ENCODE data around the gene KIAA2012.
"Not testable (repeated sequence)": the region's sequence is repeated elsewhere in the genome, so short reads cannot be mapped to it uniquely, and the experiment has no call there.

Gene KIAA2012

DNA sequence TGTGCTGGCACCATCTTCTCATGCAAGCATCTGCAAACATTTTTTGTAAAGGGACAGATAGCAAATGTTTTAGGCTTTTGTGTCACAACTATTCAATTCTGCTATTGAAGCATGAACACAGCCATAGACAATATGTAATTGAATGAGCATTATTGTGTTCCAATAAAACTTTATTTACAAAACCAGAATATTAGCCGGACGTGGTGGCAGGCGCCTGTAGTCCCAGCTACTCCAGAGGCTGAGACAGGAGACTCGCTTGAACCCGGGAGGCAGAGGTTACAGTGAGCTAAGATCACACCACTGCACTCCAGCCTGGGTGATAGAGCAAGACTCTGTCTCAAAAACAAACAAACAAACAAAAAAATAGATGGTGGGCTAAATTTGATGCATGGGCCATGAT lies 174.7 kb downstream of the KIAA2012 start:
- not testable (repeated sequence) for H3K9me3 ChIP-seq (ENCODE audit: control insufficient read depth, insufficient read depth, low read depth, low read length); H3K9ac ChIP-seq (ENCODE audit: low read length); H3K27me3 ChIP-seq (ENCODE audit: control insufficient read depth, insufficient read depth, low read length); H3K27ac ChIP-seq (ENCODE audit: low read depth, low read length); H3K4me3 ChIP-seq (ENCODE audit: low read depth, low read length); H3K36me3 ChIP-seq (ENCODE audit: control insufficient read depth, insufficient read depth, low read length)
- peaks cover 13% of the 10 kb centered on the region for H3K4me1 ChIP-seq (ENCODE audit: control insufficient read depth, insufficient read depth, low read length)

DNA sequence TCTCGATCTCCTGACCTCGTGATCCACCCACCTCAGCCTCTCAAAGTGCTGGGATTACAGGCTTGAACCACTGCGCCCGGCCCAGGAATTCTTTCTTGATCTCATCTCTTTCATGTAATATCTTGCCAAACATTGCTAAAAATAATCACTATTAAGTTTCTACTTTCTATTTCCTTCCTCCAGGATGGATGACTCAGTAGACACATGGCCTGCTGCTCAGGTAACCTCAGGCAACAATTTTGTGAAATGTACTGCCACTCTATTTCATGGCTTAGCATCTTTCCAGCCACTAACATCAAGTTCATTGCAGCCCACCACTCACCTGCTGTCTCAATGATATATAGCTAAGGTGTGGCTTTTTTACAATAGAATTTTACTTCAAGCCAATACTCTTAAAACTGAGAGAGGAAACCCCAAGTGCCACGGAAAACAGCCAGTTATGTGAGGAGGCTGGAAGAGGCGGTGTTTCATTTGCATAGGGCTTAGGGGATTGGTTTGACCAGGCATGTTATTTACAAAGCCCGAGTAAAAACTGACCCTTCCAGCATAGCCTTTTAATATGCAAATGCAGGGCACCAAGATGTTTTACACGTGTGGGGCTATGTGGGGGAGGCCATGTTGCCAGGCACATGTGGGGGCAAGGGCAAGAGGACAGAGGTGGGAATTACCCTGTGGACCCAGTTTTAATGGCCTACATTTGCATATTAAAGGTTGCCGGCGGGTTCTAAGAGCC lies 176.6 kb downstream of the KIAA2012 start:
- peak overlapping the region; percentile 85 for H3K27ac ChIP-seq (ENCODE audit: low read depth, low read length)
- H3K4me1 ChIP-seq (ENCODE audit: control insufficient read depth, insufficient read depth, low read length): peaks cover 13% of the 10 kb centered on the region
- H3K4me3 ChIP-seq (ENCODE audit: low read depth, low read length): peak overlapping the region; percentile 46
- H3K9me3 ChIP-seq (ENCODE audit: control insufficient read depth, insufficient read depth, low read depth, low read length): peaks cover 5% of the 10 kb centered on the region; the same call in 1 of the 2 replicates
- H3K9ac ChIP-seq (ENCODE audit: low read length): peak overlapping the region; percentile 84
- H3K36me3 ChIP-seq (ENCODE audit: control insufficient read depth, insufficient read depth, low read length): no peaks in the 10 kb centered on the region
- H3K27me3 ChIP-seq (ENCODE audit: control insufficient read depth, insufficient read depth, low read length): no peaks in the 10 kb centered on the region

DNA sequence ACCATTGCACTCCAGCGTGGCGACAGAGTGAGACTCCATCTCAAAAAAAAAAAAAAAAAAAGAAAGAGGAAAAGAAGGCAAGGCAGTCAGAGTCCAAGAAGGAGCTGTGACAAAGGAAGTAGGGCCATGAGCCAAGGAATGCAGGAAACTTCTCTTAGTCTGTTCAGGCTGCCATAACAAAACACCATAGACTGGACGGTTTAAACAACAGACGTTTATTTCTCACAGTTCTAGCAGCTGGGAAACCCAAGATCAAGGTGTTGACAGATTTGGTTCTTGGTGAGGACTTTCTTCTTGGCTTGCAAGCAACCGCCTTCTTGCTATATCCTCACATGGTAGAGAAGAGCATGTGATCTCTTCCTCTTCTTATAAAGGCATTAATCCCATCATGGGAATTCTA lies 178.4 kb downstream of the KIAA2012 start:
- H3K36me3 ChIP-seq (ENCODE audit: control insufficient read depth, insufficient read depth, low read length): no peaks in the 10 kb centered on the region
- H3K4me1 ChIP-seq (ENCODE audit: control insufficient read depth, insufficient read depth, low read length): peaks cover 13% of the 10 kb centered on the region
- H3K27me3 ChIP-seq (ENCODE audit: control insufficient read depth, insufficient read depth, low read length): no peaks in the 10 kb centered on the region
- no peak overlapping the region for H3K27ac ChIP-seq (ENCODE audit: low read depth, low read length)
- no peak overlapping the region for H3K4me3 ChIP-seq (ENCODE audit: low read depth, low read length)
- H3K9ac ChIP-seq (ENCODE audit: low read length): no peak overlapping the region
- H3K9me3 ChIP-seq (ENCODE audit: control insufficient read depth, insufficient read depth, low read depth, low read length): peaks cover 5% of the 10 kb centered on the region; the same call in 1 of the 2 replicates
